OCI-LY7 (cell line): ENCODE data around the gene PLEKHG4B. TPM values are rescaled to one million over a fixed set of nuclear protein-coding genes. Genes with fewer than 3 reads are reported as not detected.

Experiments used
- BruUV-seq: library from RNA; stranded (reverse); fragments of 400-500 nt; replicated peaks from 2 replicates; lab custom pipeline; 2021; lab: Mats Ljungman, UMichigan
- CTCF ChIA-PET: fragments of 300-600 bp; sonication (Branson Sonifier 250); formaldehyde crosslinking; loops from one replicate; lab custom pipeline; 2022; ENCODE audit warnings: antibody characterized with exemption; ENCODE audit not compliant: unreplicated experiment; lab: Charles Lee
- POLR2A ChIA-PET: fragments of 300-600 bp; sonication (Branson Sonifier 250); formaldehyde crosslinking; loops from one replicate; lab custom pipeline; 2022; ENCODE audit warnings: antibody characterized with exemption; lab: Charles Lee
- DNase-seq: peaks from one replicate; pipeline ENCODE4 v3.0.0-alpha.2; 2015; ENCODE audit warnings: low spot score
- H2AFZ ChIP-seq: fragments of 200-600 bp; sonication (generic), shearing (Covaris generic); 2 replicates; pipeline ENCODE4 v1.6.1; 2014; ENCODE audit warnings: mild to moderate bottlenecking, antibody characterized with exemption, low read length, moderate library complexity
- H3K27ac ChIP-seq: fragments of 200-600 bp; sonication (generic); 2 replicates; pipeline ENCODE4 v1.5.1; 2014; ENCODE audit warnings: mixed run types, low read depth, mild to moderate bottlenecking, moderate library complexity, low read length, inconsistent platforms; ENCODE audit not compliant: poor library complexity, severe bottlenecking
- H3K36me3 ChIP-seq: fragments of 200-600 bp; sonication (generic); 2 replicates; pipeline ENCODE4 v1.6.1; 2014; ENCODE audit warnings: mild to moderate bottlenecking, antibody characterized with exemption, low read length, moderate library complexity, mixed read lengths; ENCODE audit not compliant: insufficient read depth
- H3K4me1 ChIP-seq: fragments of 200-600 bp; sonication (generic); 2 replicates; pipeline ENCODE4 v1.5.1; 2014; ENCODE audit warnings: mild to moderate bottlenecking, low read length; ENCODE audit not compliant: insufficient read depth, poor library complexity, severe bottlenecking
- H3K4me2 ChIP-seq: fragments of 200-600 bp; sonication (generic); 2 replicates; pipeline ENCODE4 v1.6.1; 2014; ENCODE audit warnings: mild to moderate bottlenecking, low read length
- H3K4me3 ChIP-seq: fragments of 200-600 bp; sonication (generic); 2 replicates; pipeline ENCODE4 v1.5.1; 2014; ENCODE audit warnings: mild to moderate bottlenecking, low read depth, low read length; ENCODE audit not compliant: poor library complexity, severe bottlenecking
- H3K79me2 ChIP-seq: fragments of 200-600 bp; sonication (generic); 2 replicates; pipeline ENCODE4 v1.6.1; 2016; ENCODE audit warnings: low read depth, mild to moderate bottlenecking, low read length, moderate library complexity, mixed read lengths; ENCODE audit not compliant: insufficient read depth
- H3K9me2 ChIP-seq: fragments of 200-600 bp; sonication (generic); 2 replicates; pipeline ENCODE4 v1.6.1; 2016; ENCODE audit warnings: mild to moderate bottlenecking, low read length, mixed read lengths; ENCODE audit not compliant: insufficient read depth
- H3K9me3 ChIP-seq: fragments of 200-600 bp; sonication (generic); 2 replicates; pipeline ENCODE4 v1.6.1; 2014; ENCODE audit warnings: mild to moderate bottlenecking, mixed run types, low read length, mixed read lengths
- H4K20me1 ChIP-seq: fragments of 200-600 bp; sonication (generic); 2 replicates; pipeline ENCODE4 v1.6.1; 2014; ENCODE audit warnings: mild to moderate bottlenecking, antibody characterized with exemption, low read length, moderate library complexity, mixed read lengths; ENCODE audit not compliant: insufficient read depth
- CTCF ChIP-seq: fragments of 200-600 bp; sonication (generic); conservative IDR thresholded peaks from 2 replicates; pipeline ENCODE4 v1.5.1; 2014; ENCODE audit warnings: mild to moderate bottlenecking, antibody characterized with exemption, low read length, moderate library complexity, mixed read lengths
- EZH2phosphoT487 ChIP-seq: fragments of 200-600 bp; sonication (generic); IDR thresholded peaks from 2 replicates; pipeline ENCODE4 v1.6.1; 2018; ENCODE audit warnings: low read depth, borderline replicate concordance, mild to moderate bottlenecking, mixed run types, antibody characterized with exemption, low read length, moderate library complexity, mixed read lengths
- intact Hi-C: fragments of 100-400 bp; cut with micrococcal nuclease; formaldehyde crosslinking; loops from one replicate; pipeline ENCODE4 v1.10.0; 2022; ENCODE audit not compliant: unreplicated experiment
- total RNA-seq, 2 experiments: library from RNA; depleted of rRNA in 1 of 2; stranded (reverse); fragments of >200 nt in 1 of 2; shearing (Covaris generic) in 1 of 2; gene quantifications; 2 replicates each; pipeline ENCODE4 v1.2.3, GENCODE V29; 2014 to 2022

The PLEKHG4B gene
- total RNA-seq, 2 experiments from 2014 or later, result 0.30 to 0.41 TPM

DNA sequence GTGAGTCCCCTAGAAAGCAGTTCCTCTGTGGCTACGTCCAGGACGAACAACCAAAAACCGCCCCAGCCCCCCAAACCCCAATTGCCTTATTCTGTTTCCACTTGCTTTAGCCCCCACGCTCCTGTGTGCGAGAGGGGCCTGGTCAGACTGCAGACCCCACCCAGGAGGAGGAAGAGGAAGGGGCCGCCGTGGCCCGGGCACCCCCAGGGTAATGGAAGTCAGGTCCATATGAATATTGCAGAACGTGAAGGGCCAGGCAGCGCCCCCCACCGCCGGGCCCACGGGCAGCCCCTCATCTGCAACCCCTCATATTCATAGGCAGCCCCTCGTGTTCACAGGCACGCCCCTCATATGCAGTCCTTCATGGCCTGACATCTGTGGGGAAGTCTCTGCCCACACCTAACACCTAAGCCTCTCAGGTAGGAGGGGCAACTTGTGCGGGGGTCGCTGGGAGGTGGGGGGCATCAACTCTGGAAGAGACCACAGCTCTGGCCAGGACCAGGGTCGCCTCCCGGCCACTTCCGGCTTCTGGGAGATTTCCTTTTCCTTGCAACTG lies 37.7 kb upstream of the PLEKHG4B start:
- Histone ChIP-seq H3K4me1 (no peaks in the 10 kb centered on the region), H2AFZ (no peak overlapping the region), H3K79me2 (no peaks in the 10 kb centered on the region), H3K9me3 (no peaks in the 10 kb centered on the region), H4K20me1 (no peaks in the 10 kb centered on the region), H3K4me2 (no peak overlapping the region), H3K36me3 (no peaks in the 10 kb centered on the region), H3K9me2 (no peaks in the 10 kb centered on the region), H3K4me3 (no peak overlapping the region), H3K27ac (no peak overlapping the region)
- ChIA-PET CTCF (no interaction called here), POLR2A (no interaction called here)
- no peak for TF ChIP-seq EZH2phosphoT487
- TF ChIP-seq CTCF, result no peak
- BruUV-seq, result no TSS peak
- intact Hi-C loops, result no loop called here
- DNase-seq, result no peak

GRCh38 chr5:54876-55569 lies 36.9 kb upstream of the PLEKHG4B start:
- DNase-seq, result no peak
- Histone ChIP-seq H4K20me1 (no peaks in the 10 kb centered on the region), H3K9me3 (no peaks in the 10 kb centered on the region), H3K79me2 (no peaks in the 10 kb centered on the region), H3K4me3 (no peak overlapping the region), H3K36me3 (no peaks in the 10 kb centered on the region), H3K4me2 (no peak overlapping the region), H3K27ac (no peak overlapping the region), H2AFZ (no peak overlapping the region), H3K9me2 (no peaks in the 10 kb centered on the region), H3K4me1 (no peaks in the 10 kb centered on the region)
- intact Hi-C loops, result no loop called here
- CTCF ChIA-PET, result no interaction called here
- no TSS peak for BruUV-seq
- TF ChIP-seq CTCF (no peak), EZH2phosphoT487 (no peak)
- POLR2A ChIA-PET, result no interaction called here
